GM06990 (cell line): ENCODE results near the gene PDE1C.
"Not testable (repeated sequence)": the region's sequence is repeated elsewhere in the genome, so short reads cannot be mapped to it uniquely, and the experiment has no call there.

Experiments
- DNase-seq: peaks from one replicate; pipeline ENCODE4 v3.0.0-alpha.2; 2011; ENCODE audit not compliant: insufficient read length; ENCODE audit errors: extremely low read depth
- H3K27me3 ChIP-seq: replicated peaks from 2 replicates; pipeline ENCODE4 v1.6.0; 2011; ENCODE audit warnings: low read length; ENCODE audit not compliant: control insufficient read depth, insufficient read depth
- H3K36me3 ChIP-seq: 2 replicates; pipeline ENCODE4 v1.5.1; 2011; ENCODE audit warnings: low read length; ENCODE audit not compliant: control insufficient read depth, insufficient read depth
- H3K4me3 ChIP-seq: replicated peaks from 2 replicates; pipeline ENCODE4 v1.5.1; 2011; ENCODE audit warnings: low read depth, mild to moderate bottlenecking, control low read depth, low read length
- TF ChIP-seq, protein P1 (sequence below): IDR thresholded peaks from 2 replicates; pipeline ENCODE4 v1.5.1; 2011; ENCODE audit warnings: low read length, control low read depth, mild to moderate bottlenecking, inconsistent platforms; ENCODE audit not compliant: insufficient read depth, poor library complexity, severe bottlenecking

Gene PDE1C

DNA sequence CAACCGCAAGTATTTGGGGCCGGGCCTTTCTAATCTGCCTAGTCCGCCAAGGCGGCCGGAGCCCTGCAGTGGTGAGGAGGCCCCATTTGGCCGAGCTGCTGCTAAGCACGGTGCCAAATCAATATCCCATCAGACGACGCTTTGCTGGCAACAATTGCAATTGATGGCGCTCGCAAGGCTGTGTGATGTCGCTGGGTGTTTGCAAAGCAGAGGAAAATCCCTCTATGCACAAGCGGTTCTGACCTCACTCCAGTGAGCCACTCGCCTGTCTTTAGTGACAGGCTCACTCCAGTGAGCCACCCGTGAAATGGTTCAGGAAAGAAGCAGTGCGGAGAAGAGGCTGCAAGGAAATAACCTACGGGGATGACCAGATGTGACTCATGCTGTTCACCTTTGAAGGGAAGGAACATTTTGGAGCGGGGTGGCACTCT, 18.3 kb upstream of the PDE1C start:
- H3K27me3 ChIP-seq: no peaks in the 10 kb centered on the region
- no peak for DNase-seq
- no peaks in the 10 kb centered on the region for H3K36me3 ChIP-seq
- no peak overlapping the region for H3K4me3 ChIP-seq
- TF ChIP-seq, protein P1, sequence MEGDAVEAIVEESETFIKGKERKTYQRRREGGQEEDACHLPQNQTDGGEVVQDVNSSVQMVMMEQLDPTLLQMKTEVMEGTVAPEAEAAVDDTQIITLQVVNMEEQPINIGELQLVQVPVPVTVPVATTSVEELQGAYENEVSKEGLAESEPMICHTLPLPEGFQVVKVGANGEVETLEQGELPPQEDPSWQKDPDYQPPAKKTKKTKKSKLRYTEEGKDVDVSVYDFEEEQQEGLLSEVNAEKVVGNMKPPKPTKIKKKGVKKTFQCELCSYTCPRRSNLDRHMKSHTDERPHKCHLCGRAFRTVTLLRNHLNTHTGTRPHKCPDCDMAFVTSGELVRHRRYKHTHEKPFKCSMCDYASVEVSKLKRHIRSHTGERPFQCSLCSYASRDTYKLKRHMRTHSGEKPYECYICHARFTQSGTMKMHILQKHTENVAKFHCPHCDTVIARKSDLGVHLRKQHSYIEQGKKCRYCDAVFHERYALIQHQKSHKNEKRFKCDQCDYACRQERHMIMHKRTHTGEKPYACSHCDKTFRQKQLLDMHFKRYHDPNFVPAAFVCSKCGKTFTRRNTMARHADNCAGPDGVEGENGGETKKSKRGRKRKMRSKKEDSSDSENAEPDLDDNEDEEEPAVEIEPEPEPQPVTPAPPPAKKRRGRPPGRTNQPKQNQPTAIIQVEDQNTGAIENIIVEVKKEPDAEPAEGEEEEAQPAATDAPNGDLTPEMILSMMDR: no peak

DNA sequence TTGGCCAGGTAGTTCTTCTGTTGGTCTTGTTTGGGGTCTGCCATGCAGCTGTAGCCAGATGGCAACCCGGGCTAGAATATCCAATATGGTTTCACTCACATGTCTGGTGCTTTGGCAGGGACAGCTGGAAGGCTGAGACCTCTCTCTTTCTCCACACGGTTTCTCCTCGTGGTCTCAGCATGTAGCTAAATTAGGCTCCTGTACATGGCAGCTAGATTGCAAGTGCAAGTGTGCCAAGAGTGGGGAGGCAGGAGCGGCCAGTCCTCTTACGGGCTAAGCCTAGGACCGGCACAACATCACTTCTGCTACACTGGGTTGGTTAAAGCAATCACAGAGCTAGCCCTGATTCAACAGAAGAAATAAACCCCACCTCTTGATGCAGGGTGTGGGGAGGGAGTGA, 9.3 kb upstream of the PDE1C start:
- DNase-seq: no peak
- no peaks in the 10 kb centered on the region for H3K27me3 ChIP-seq
- TF ChIP-seq, protein P1: no peak

DNA sequence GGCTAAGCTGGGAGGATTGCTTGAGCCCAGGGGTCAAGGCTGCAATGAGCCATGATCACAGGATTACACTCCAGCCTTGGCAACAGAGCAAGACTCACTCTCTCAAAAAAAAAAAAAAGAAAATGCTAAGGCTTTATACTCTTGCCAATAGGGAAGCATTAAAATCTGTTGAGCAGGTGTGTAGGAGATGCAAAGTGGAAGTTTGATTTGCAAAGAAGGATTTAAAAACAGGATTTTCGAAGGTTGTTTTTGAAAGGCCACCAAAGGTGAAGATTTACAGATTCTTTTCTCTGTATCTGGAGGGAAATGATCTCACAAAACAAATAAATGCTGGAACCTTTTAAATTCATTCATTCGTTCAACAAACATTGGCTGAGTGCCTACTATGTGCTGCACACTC, 8.6 kb upstream of the PDE1C start:
- DNase-seq: no peak
- no peaks in the 10 kb centered on the region for H3K36me3 ChIP-seq
- H3K27me3 ChIP-seq: no peaks in the 10 kb centered on the region
- no peak overlapping the region for H3K4me3 ChIP-seq
- TF ChIP-seq, protein P1: no peak

More for the DNA sequence above, 9.3 kb upstream of the PDE1C start:
- H3K4me3 ChIP-seq: no peak overlapping the region
- no peaks in the 10 kb centered on the region for H3K36me3 ChIP-seq

DNA sequence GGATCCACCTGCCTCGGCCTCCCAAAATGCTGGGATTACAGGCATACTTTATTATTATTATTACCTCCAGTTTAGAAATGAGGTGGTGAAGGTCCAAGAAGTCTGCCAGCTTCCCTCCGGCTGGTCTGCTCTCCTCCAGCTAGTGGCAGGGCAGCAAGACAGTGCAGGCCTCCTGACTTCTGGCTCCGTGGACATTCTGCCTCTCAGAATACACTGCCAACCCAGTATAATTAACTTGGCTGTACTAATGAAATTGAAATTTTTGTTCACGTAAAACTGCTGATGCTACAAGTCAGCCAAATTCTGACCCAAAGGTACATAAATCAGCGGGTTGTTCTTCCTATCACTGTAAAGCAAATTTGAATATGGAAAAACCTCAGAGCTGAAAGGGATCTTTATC, 7.6 kb upstream of the PDE1C start:
- DNase-seq: no peak
- no peak overlapping the region for H3K4me3 ChIP-seq
- H3K27me3 ChIP-seq: no peaks in the 10 kb centered on the region
- H3K36me3 ChIP-seq: no peaks in the 10 kb centered on the region
- TF ChIP-seq, protein P1: no peak

DNA sequence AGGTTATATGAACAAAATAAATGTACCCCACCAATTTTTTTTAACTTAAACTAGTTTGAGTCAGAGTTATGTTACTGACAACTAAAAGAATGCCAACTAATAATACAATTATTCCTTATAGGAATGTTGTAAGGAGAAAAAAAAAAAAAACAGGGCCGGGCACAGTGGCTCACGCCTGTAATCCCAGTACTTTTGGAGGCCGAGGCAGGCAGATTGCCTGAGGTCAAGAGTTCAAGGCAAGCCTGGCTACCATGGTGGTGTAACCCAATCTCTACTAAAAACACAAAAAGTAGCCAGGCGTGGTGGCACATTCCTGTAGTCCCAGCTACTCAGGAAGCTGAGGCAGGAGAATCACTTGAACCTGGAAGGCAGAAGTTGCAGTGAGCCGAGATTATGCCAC, 6.6 kb upstream of the PDE1C start:
- not testable (repeated sequence) for H3K36me3 ChIP-seq, DNase-seq, H3K4me3 ChIP-seq

DNA sequence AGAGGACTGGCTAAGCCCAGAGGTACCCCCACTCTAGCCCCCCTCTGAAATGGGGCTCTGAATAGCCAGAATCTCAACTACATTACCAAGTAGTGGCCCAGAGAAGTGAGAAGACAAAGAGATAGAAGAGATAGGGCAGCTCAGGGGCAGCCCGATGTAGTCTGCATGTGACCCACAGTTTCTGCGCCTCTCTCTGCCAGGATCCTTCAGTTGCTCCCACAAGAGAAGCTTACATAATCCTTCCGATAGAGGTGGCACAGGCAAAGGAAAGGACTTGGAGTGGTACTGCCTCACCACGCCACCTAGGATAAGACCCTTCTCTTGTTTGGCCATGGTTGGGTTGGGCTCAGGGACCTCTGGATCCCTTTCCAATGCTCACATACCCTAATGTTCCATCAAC, 5.4 kb upstream of the PDE1C start:
- TF ChIP-seq, protein P1: no peak
- no peak for DNase-seq
- Histone ChIP-seq H3K27me3 (no peaks in the 10 kb centered on the region; the same call in 1 of the 2 replicates), H3K36me3 (no peaks in the 10 kb centered on the region), H3K4me3 (no peak overlapping the region)

More for the DNA sequence above, 6.6 kb upstream of the PDE1C start:
- H3K27me3 ChIP-seq: not testable (repeated sequence)
